WERI-Rb-1 (cell line): ENCODE data around the gene HCK.

Experiments used
- DNase-seq: peaks from one replicate; pipeline ENCODE4 v3.0.0-alpha.2; 2020
- H3K27ac ChIP-seq: fragments of 250-450 bp; sonication (Bioruptor Pico); 2 replicates; pipeline ENCODE4 v1.5.1; 2020; ENCODE audit warnings: mild to moderate bottlenecking, moderate library complexity
- H3K27me3 ChIP-seq: fragments of 250-450 bp; sonication (Bioruptor Pico); 2 replicates; pipeline ENCODE4 v1.5.1; 2021; ENCODE audit warnings: mild to moderate bottlenecking, low read depth, moderate library complexity; ENCODE audit not compliant: insufficient read depth, severe bottlenecking
- H3K36me3 ChIP-seq: fragments of 250-450 bp; sonication (Bioruptor Pico); 2 replicates; pipeline ENCODE4 v1.5.1; 2020; ENCODE audit warnings: mild to moderate bottlenecking, moderate library complexity
- H3K4me3 ChIP-seq: 2 replicates; pipeline ENCODE4 v1.5.1; 2011; ENCODE audit warnings: low read depth, mild to moderate bottlenecking, control low read depth, low read length
- H3K9me3 ChIP-seq: fragments of 250-450 bp; sonication (Bioruptor Pico); 2 replicates; pipeline ENCODE4 v1.5.1; 2021; ENCODE audit warnings: mild to moderate bottlenecking, moderate library complexity; ENCODE audit not compliant: severe bottlenecking
- CTCF ChIP-seq: IDR thresholded peaks from 2 replicates; pipeline ENCODE4 v1.5.1; 2011; ENCODE audit warnings: low read depth, mild to moderate bottlenecking, control low read depth, inconsistent platforms, low read length

Gene HCK

GRCh38 chr20:32125506-32125905, 73.5 kb downstream of the HCK start:
- Histone ChIP-seq H3K27ac (no peak overlapping the region), H3K4me3 (no peak overlapping the region), H3K27me3 (no peaks in the 10 kb centered on the region), H3K9me3 (peaks cover 4% of the 10 kb centered on the region), H3K36me3 (no peaks in the 10 kb centered on the region)
- DNase-seq = no peak
- TF ChIP-seq CTCF = no peak

- Histone ChIP-seq H3K27ac (no peak overlapping the region), H3K4me3 (no peak overlapping the region), H3K27me3 (no peaks in the 10 kb centered on the region), H3K36me3 (no peaks in the 10 kb centered on the region), H3K9me3 (peaks cover 4% of the 10 kb centered on the region)
- no peak for DNase-seq
- TF ChIP-seq CTCF = no peak
Measured at GRCh38 chr20:32126919-32127318, 74.9 kb downstream of the HCK start.

- Histone ChIP-seq H3K36me3 (no peaks in the 10 kb centered on the region), H3K27ac (no peak overlapping the region), H3K27me3 (no peaks in the 10 kb centered on the region), H3K9me3 (peaks cover 4% of the 10 kb centered on the region), H3K4me3 (no peak overlapping the region)
- no peak for TF ChIP-seq CTCF
- DNase-seq = no peak
Measured at GRCh38 chr20:32127347-32127746, 75.3 kb downstream of the HCK start.

- DNase-seq = no peak
- H3K27me3 ChIP-seq = no peaks in the 10 kb centered on the region
- peaks cover 4% of the 10 kb centered on the region; the same call in 1 of the 2 replicates for H3K36me3 ChIP-seq
- no peak overlapping the region for H3K4me3 ChIP-seq
- no peak overlapping the region for H3K27ac ChIP-seq
- H3K9me3 ChIP-seq = no peaks in the 10 kb centered on the region
- TF ChIP-seq CTCF = no peak
Measured at GRCh38 chr20:32128167-32128566, 76.1 kb downstream of the HCK start.

GRCh38 chr20:32129863-32130262, 77.8 kb downstream of the HCK start:
- Histone ChIP-seq H3K9me3 (no peaks in the 10 kb centered on the region), H3K27me3 (no peaks in the 10 kb centered on the region), H3K27ac (no peak overlapping the region), H3K36me3 (peaks cover 7% of the 10 kb centered on the region; the same call in 1 of the 2 replicates), H3K4me3 (no peak overlapping the region)
- TF ChIP-seq CTCF = no peak
- no peak for DNase-seq

- no peak for DNase-seq
Measured at GRCh38 chr20:32130352-32130751, 78.3 kb downstream of the HCK start.

More at GRCh38 chr20:32130352-32130751, 78.3 kb downstream of the HCK start:
- Histone ChIP-seq H3K9me3 (no peaks in the 10 kb centered on the region), H3K36me3 (peaks cover 7% of the 10 kb centered on the region; the same call in 1 of the 2 replicates), H3K27ac (no peak overlapping the region), H3K4me3 (no peak overlapping the region), H3K27me3 (no peaks in the 10 kb centered on the region)
- TF ChIP-seq CTCF = no peak
